MM.1S (cell line): ENCODE data around the gene TMEM254.

Source experiments
- CTCF ChIP-seq: fragments of 300-600 bp; sonication (generic); IDR thresholded peaks from 2 replicates; pipeline ENCODE4 v1.5.1; 2016; ENCODE audit warnings: antibody characterized with exemption, low read length, mixed read lengths
- EZH2 ChIP-seq: fragments of 300-600 bp; sonication (generic); optimal IDR thresholded peaks from 2 replicates; pipeline ENCODE3; 2017; ENCODE audit warnings: low read depth, mild to moderate bottlenecking, antibody characterized with exemption, low read length, mixed read lengths

DNA sequence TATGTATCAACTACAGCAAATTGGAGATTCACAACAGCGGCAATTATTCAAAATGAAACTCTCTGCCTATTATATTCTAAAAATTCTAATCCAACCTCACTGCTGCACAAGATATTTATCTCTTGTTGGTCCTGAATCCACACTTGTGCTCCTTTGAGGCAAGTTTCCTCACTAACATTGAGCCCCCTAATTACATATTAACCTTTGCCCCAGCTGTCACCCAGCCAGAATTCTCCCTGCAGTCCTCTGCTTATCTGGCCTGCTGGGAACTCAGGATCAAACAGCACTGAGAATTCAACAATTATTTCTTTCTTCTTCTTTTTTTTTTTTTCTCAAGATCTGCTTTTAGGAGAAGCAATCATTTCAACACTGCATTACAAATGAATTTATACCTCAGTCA lies 32.5 kb downstream of the TMEM254 start:
- TF ChIP-seq CTCF (no peak), EZH2 (no peak)
